HG02571 (cell line): ENCODE data around the gene GSTM2.

Source experiments
- ATAC-seq: cut with Tn5 transposase; IDR thresholded peaks from one replicate; pipeline ENCODE4 v1.9.1; 2021; ENCODE audit warnings: mild to moderate bottlenecking, moderate library complexity; ENCODE audit not compliant: unreplicated experiment

The GSTM2 gene

GRCh38 chr1:109629372-109630030, 38.4 kb upstream of the GSTM2 start:
- no peak for ATAC-seq

GRCh38 chr1:109630081-109630897, 37.6 kb upstream of the GSTM2 start:
- ATAC-seq: no peak

GRCh38 chr1:109630898-109631512, 36.9 kb upstream of the GSTM2 start:
- no peak for ATAC-seq

- ATAC-seq: no peak
These were observed 36.0 kb upstream of the GSTM2 start for GRCh38 chr1:109631513-109632505.

GRCh38 chr1:109632671-109633346, 35.0 kb upstream of the GSTM2 start:
- no peak for ATAC-seq

GRCh38 chr1:109634292-109634691, 33.6 kb upstream of the GSTM2 start:
- ATAC-seq: no peak

GRCh38 chr1:109634771-109635750, 32.8 kb upstream of the GSTM2 start:
- no peak for ATAC-seq

- no peak for ATAC-seq
These were observed 32.0 kb upstream of the GSTM2 start for GRCh38 chr1:109635862-109636200.

GRCh38 chr1:109636201-109636952, 31.5 kb upstream of the GSTM2 start:
- ATAC-seq: no peak

- no peak for ATAC-seq
These were observed 30.4 kb upstream of the GSTM2 start for GRCh38 chr1:109637446-109637845.

- ATAC-seq: no peak
These were observed 28.6 kb upstream of the GSTM2 start for GRCh38 chr1:109639063-109639840.

- ATAC-seq: no peak
These were observed 28.0 kb upstream of the GSTM2 start for GRCh38 chr1:109639841-109640184.

- peak; percentile 63 for ATAC-seq
These were observed 27.5 kb upstream of the GSTM2 start for GRCh38 chr1:109640285-109640865.

- no peak for ATAC-seq
These were observed 26.6 kb upstream of the GSTM2 start for GRCh38 chr1:109641078-109641740.

GRCh38 chr1:109641861-109642260, 26.0 kb upstream of the GSTM2 start:
- no peak for ATAC-seq

GRCh38 chr1:109642626-109643025, 25.2 kb upstream of the GSTM2 start:
- ATAC-seq: no peak
